CD4-positive, alpha-beta T cell (primary cell): ENCODE results near the gene ABLIM2. TPM values are rescaled to one million over a fixed set of nuclear protein-coding genes. Genes with fewer than 3 reads are reported as not detected.

Experiments used
- ATAC-seq: fragments of 200-7000 bp; cut with Tn5 transposase; one replicate; pipeline ENCODE4 v1.10.0; 2022; ENCODE audit warnings: mild to moderate bottlenecking; ENCODE audit not compliant: poor library complexity
- CTCF ChIA-PET: fragments of 350-600 bp; sonication (Branson Sonifier 250); formaldehyde crosslinking; loops from one replicate; lab custom pipeline; 2021; ENCODE audit warnings: antibody characterized with exemption, inconsistent platforms; lab: Charles Lee
- POLR2A ChIA-PET: fragments of 350-600 bp; sonication (Branson Sonifier 250); formaldehyde crosslinking; loops from one replicate; lab custom pipeline; 2021; ENCODE audit warnings: antibody characterized with exemption, inconsistent platforms; lab: Charles Lee
- DNase-seq, 14 experiments: peaks; one replicate each; pipeline ENCODE4 v3.0.0-alpha.2; 2013 to 2020; ENCODE audit warnings: mixed read lengths in 2 of 14
- H3K27ac ChIP-seq, 2 donors: one replicate each; pipeline versions ENCODE4 v1.5.1 to v1.7.0; 2013; ENCODE audit warnings: low read length in 2 of 2, low read depth in 1 of 2, mild to moderate bottlenecking in 1 of 2
- H3K27me3 ChIP-seq, 2 experiments: 1 replicate in 1 of 2; 2 replicates in 1 of 2; pipeline versions ENCODE4 v1.6.1 to v1.7.0; 2013; ENCODE audit warnings: low read length in 2 of 2, control low read depth in 1 of 2, mild to moderate bottlenecking in 1 of 2, moderate library complexity in 1 of 2; ENCODE audit not compliant: insufficient read depth in 2 of 2, control insufficient read depth in 1 of 2
- H3K36me3 ChIP-seq: one replicate; pipeline ENCODE4 v1.6.1; 2013; ENCODE audit warnings: low read length, control low read depth; ENCODE audit not compliant: insufficient read depth
- H3K4me1 ChIP-seq: one replicate; pipeline ENCODE4 v1.6.1; 2013; ENCODE audit warnings: low read length, control low read depth; ENCODE audit not compliant: insufficient read depth
- H3K4me3 ChIP-seq: one replicate; pipeline ENCODE4 v1.5.1; 2013; ENCODE audit warnings: mild to moderate bottlenecking, low read length, moderate library complexity
- H3K9me3 ChIP-seq, 2 experiments: 1 replicate in 1 of 2; 2 replicates in 1 of 2; pipeline versions ENCODE4 v1.6.1 to v1.7.0; 2013; ENCODE audit warnings: low read length in 2 of 2, mild to moderate bottlenecking in 2 of 2, control low read depth in 1 of 2, moderate library complexity in 1 of 2; ENCODE audit not compliant: control insufficient read depth in 1 of 2, insufficient read depth in 1 of 2
- H3K27ac Mint-ChIP-seq: one replicate; pipeline ENCODE4 v1.8.0; 2020; ENCODE audit warnings: mixed read lengths
- H3K27me3 Mint-ChIP-seq: one replicate; pipeline ENCODE4 v1.8.0; 2021; ENCODE audit warnings: mixed read lengths
- H3K36me3 Mint-ChIP-seq: one replicate; pipeline ENCODE4 v1.8.0; 2021; ENCODE audit warnings: low read depth, mixed read lengths
- H3K4me1 Mint-ChIP-seq: one replicate; pipeline ENCODE4 v1.8.0; 2021; ENCODE audit warnings: low read depth, mixed read lengths
- H3K4me3 Mint-ChIP-seq: one replicate; pipeline ENCODE4 v1.8.0; 2020; ENCODE audit warnings: mild to moderate bottlenecking, mixed read lengths
- H3K9me3 Mint-ChIP-seq: one replicate; pipeline ENCODE4 v1.8.0; 2020; ENCODE audit warnings: mixed read lengths
- intact Hi-C, 2 experiments: fragments of 100-400 bp; cut with DNase I in 1 of 2; cut with micrococcal nuclease in 1 of 2; formaldehyde crosslinking; loops; one replicate each; pipeline versions ENCODE4 v1.15.1 to v1.9.0; 2023 to 2025; cut with DNase I, micrococcal nuclease
- total RNA-seq, 174 experiments: library from RNA in 2 of 174; stranded (reverse) in 2 of 174; gene quantifications; one replicate each; pipeline ENCODE4 v1.2.3 and lab custom pipeline; 2021 to 2026
- TF ChIP-seq, protein P1 (sequence below): fragments of 200-600 bp; IDR thresholded peaks from one replicate; pipeline ENCODE4 v1.8.0; 2022; ENCODE audit warnings: antibody characterized with exemption, mild to moderate bottlenecking

The ABLIM2 gene
- total RNA-seq, 2 experiments from 2014 or later: 2.5 to 2.7 TPM

GRCh38 chr4:7968262-7968896 is 190.2 kb downstream of the ABLIM2 start:
- H3K27me3 Mint-ChIP-seq: no peaks in the 10 kb centered on the region
- intact Hi-C loops: no loop called here

DNA sequence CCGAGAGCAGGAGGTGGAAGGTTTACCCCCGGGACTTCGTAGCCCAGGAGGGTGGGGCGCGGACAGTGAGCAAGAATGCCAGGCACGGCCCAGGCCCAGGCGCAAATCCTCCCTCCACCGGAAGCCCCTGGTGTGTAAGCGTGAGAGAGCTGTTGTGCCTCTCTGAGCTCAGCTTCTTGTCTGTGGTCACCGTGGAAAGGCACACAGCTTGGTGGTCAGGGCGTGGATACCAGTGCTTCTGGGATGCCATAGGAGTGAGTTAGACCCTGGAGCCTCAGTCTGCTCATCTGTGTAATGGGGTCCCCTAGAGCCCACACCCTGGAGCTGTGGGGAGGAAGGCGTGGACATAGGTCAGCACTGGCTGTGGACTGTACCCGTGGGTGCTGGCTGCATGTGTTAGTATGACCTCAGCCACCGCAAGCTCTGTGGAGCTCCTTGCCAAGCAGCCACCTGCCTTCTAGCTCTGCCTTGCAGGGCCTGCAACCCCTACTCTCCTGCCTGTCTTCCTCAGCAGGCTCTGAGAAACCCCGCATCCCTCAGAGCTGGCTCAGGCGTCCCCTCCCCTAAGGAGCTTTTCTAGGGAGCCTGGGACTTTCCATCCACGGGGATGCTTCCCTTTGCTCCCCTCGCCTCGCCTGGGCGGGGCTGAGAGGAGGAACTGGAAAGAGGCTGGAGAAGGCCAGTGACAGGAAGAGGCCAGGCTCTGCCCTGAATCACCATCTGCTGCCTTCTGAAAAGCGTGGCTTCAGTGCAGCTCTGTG is 190.9 kb downstream of the ABLIM2 start:
- no peaks in the 10 kb centered on the region for H3K36me3 ChIP-seq
- POLR2A ChIA-PET: interaction anchor here (0.6 kb wide), 1 partner anchor 31 kb away, joined by 3 read pairs; no protein-coding TSS in a partner anchor
- peaks cover 71% of the 10 kb centered on the region for H3K4me1 ChIP-seq
- H3K9me3 ChIP-seq: no peaks in the 10 kb centered on the region
- H3K36me3 Mint-ChIP-seq: no peaks in the 10 kb centered on the region
- H3K4me3 Mint-ChIP-seq: no peak overlapping the region
- intact Hi-C loops: no loop called here
- peak in 1 of 14 experiments; percentile 14 for DNase-seq
- no peak for ATAC-seq
- peak overlapping the region; percentile 36 for H3K27ac Mint-ChIP-seq
- H3K9me3 Mint-ChIP-seq: no peaks in the 10 kb centered on the region
- no peak overlapping the region for H3K4me3 ChIP-seq
- H3K27me3 ChIP-seq: no peaks in the 10 kb centered on the region
- CTCF ChIA-PET: interaction anchor here (0.5 kb wide), 1 partner anchor 166 kb away, joined by 3 read pairs; no protein-coding TSS in a partner anchor
- peaks cover 54% of the 10 kb centered on the region for H3K4me1 Mint-ChIP-seq
- H3K27me3 Mint-ChIP-seq: no peaks in the 10 kb centered on the region
- H3K27ac ChIP-seq: no peak overlapping the region
- TF ChIP-seq, protein P1, sequence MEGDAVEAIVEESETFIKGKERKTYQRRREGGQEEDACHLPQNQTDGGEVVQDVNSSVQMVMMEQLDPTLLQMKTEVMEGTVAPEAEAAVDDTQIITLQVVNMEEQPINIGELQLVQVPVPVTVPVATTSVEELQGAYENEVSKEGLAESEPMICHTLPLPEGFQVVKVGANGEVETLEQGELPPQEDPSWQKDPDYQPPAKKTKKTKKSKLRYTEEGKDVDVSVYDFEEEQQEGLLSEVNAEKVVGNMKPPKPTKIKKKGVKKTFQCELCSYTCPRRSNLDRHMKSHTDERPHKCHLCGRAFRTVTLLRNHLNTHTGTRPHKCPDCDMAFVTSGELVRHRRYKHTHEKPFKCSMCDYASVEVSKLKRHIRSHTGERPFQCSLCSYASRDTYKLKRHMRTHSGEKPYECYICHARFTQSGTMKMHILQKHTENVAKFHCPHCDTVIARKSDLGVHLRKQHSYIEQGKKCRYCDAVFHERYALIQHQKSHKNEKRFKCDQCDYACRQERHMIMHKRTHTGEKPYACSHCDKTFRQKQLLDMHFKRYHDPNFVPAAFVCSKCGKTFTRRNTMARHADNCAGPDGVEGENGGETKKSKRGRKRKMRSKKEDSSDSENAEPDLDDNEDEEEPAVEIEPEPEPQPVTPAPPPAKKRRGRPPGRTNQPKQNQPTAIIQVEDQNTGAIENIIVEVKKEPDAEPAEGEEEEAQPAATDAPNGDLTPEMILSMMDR: no peak

More at GRCh38 chr4:7968262-7968896, 190.2 kb downstream of the ABLIM2 start:
- H3K36me3 Mint-ChIP-seq: no peaks in the 10 kb centered on the region
- H3K27ac ChIP-seq: no peak overlapping the region
- H3K9me3 ChIP-seq: no peaks in the 10 kb centered on the region
- peak overlapping the region; percentile 94 for H3K27ac Mint-ChIP-seq
- H3K36me3 ChIP-seq: no peaks in the 10 kb centered on the region
- peaks cover 76% of the 10 kb centered on the region for H3K4me1 ChIP-seq
- no peaks in the 10 kb centered on the region for H3K9me3 Mint-ChIP-seq
- ATAC-seq: no peak
- ChIA-PET CTCF (interaction anchor here (0.5 kb wide), 1 partner anchor 167 kb away, joined by 3 read pairs; no protein-coding TSS in a partner anchor), POLR2A (interaction anchor here (1.8 to 3.2 kb wide), 2 partner anchors 29 to 104 kb away, joined by 4 to 30 read pairs; partner anchors contain the start of gene AFAP1)
- no peak for DNase-seq
- no peaks in the 10 kb centered on the region for H3K27me3 ChIP-seq
- TF ChIP-seq, protein P1: no peak
- H3K4me3 ChIP-seq: no peak overlapping the region
- H3K4me1 Mint-ChIP-seq: peaks cover 56% of the 10 kb centered on the region
- H3K4me3 Mint-ChIP-seq: no peak overlapping the region

- Mint-ChIP-seq H3K4me1 (peaks cover 48% of the 10 kb centered on the region), H3K4me3 (no peak overlapping the region), H3K36me3 (no peaks in the 10 kb centered on the region), H3K27ac (peak overlapping the region; percentile 36), H3K9me3 (no peaks in the 10 kb centered on the region), H3K27me3 (no peaks in the 10 kb centered on the region)
- DNase-seq: no peak
- Histone ChIP-seq H3K4me1 (peaks cover 64% of the 10 kb centered on the region), H3K27me3 (no peaks in the 10 kb centered on the region), H3K36me3 (no peaks in the 10 kb centered on the region), H3K9me3 (no peaks in the 10 kb centered on the region), H3K27ac (no peak overlapping the region), H3K4me3 (no peak overlapping the region)
- TF ChIP-seq, protein P1: no peak
- POLR2A ChIA-PET: no interaction called here
- ATAC-seq: no peak
- intact Hi-C loops: no loop called here
- CTCF ChIA-PET: no interaction called here
Observed at GRCh38 chr4:7967063-7967440, 191.6 kb downstream of the ABLIM2 start.
